Activated naive CD8-positive, alpha-beta T cell treated with anti-CD3 and anti-CD28 coated beads, Interleukin-2, amount 50 U/mL, for 24 hours (primary cell): ENCODE data around the gene MROH9.
"Not testable (repeated sequence)": the region's sequence is repeated elsewhere in the genome, so short reads cannot be mapped to it uniquely, and the experiment has no call there.

Source experiments
- ATAC-seq: fragments of 150-1000 bp; cut with Tn5 transposase; one replicate; pipeline ENCODE4 v1.10.0; 2021
- DNase-seq: peaks from one replicate; pipeline ENCODE4 v3.0.0; 2021
- H3K27ac Mint-ChIP-seq: one replicate; pipeline ENCODE4 v1.8.0; 2021; ENCODE audit warnings: mild to moderate bottlenecking, mixed read lengths
- H3K27me3 Mint-ChIP-seq: one replicate; pipeline ENCODE4 v1.8.0; 2021; ENCODE audit warnings: mixed read lengths
- H3K36me3 Mint-ChIP-seq: one replicate; pipeline ENCODE4 v1.8.0; 2021; ENCODE audit warnings: low read depth, mixed read lengths
- H3K4me1 Mint-ChIP-seq: one replicate; pipeline ENCODE4 v1.8.0; 2021; ENCODE audit warnings: mixed read lengths
- H3K4me3 Mint-ChIP-seq: one replicate; pipeline ENCODE4 v1.8.0; 2021; ENCODE audit warnings: mild to moderate bottlenecking, moderate library complexity, mixed read lengths
- H3K9me3 Mint-ChIP-seq: one replicate; pipeline ENCODE4 v1.8.0; 2021; ENCODE audit warnings: mixed read lengths

Gene MROH9

DNA sequence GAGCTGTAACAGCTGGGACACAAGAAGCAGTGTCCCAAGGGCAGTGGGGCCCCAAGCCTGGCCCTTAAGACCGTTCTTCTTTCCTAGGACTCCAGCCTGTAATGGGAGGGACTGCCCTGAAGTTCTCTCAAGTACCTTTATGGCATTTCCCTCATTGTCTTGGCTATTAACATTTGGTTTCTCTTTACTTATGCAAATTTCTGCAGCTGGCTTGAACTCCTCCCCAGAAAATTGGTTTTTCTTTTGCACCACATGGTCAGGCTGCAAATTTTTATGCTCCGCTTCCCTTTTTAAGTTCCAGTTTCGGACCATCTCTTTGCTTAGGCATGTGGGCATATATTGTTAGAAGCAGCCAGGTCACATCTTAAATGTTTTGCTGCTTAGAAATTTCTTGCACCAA, 3.1 kb upstream of the MROH9 start:
- H3K9me3 Mint-ChIP-seq: no peaks in the 10 kb centered on the region
- no peak overlapping the region for H3K4me3 Mint-ChIP-seq
- ATAC-seq (no peak), DNase-seq (no peak)
- H3K27ac Mint-ChIP-seq: no peak overlapping the region
- H3K4me1 Mint-ChIP-seq: peaks cover 2% of the 10 kb centered on the region
- H3K36me3 Mint-ChIP-seq: no peaks in the 10 kb centered on the region
- no peaks in the 10 kb centered on the region for H3K27me3 Mint-ChIP-seq

DNA sequence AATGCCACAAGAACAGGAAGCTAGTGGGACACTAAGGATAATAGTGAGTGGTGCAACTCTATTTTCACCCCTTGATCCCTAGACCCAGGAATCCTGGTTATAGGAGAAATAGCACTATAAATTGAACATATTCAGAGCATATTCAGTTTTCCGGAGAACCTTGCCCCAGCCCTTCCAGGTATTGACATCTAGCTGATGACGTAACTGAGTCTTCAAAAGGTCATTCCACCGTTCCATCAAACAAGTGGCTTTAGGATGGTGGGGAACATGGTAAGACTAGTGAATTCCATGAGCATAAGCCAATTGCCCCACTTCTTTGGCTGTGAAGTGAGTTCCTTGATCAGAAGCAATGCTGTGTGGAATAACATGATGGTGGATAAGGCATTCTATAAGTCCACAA, 2.9 kb downstream of the MROH9 start:
- Mint-ChIP-seq H3K27ac (no peak overlapping the region), H3K36me3 (no peaks in the 10 kb centered on the region), H3K4me3 (no peak overlapping the region), H3K9me3 (no peaks in the 10 kb centered on the region), H3K4me1 (no peaks in the 10 kb centered on the region), H3K27me3 (peaks cover 7% of the 10 kb centered on the region)
- no peak for DNase-seq
- ATAC-seq: no peak

DNA sequence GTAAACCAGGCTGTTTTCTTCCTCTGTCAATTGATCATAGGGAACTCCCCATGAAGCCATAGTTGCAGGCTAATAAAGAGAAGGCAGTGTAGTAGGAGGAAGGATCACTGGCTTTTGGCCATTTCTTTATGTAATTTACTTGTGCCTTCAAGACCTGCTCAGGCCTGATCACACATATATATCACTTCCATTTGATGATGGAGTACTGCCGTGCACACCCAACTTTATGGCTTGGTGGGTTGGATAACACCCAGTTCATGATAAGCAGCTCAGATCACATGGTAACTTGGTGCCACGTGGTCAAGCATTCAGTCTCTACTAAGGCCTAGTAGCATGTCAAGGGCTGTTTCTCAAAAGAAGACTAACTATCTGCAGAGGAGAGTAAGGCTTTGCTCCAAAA, 4.1 kb downstream of the MROH9 start:
- Mint-ChIP-seq H3K4me3 (no peak overlapping the region), H3K9me3 (no peaks in the 10 kb centered on the region)

DNA sequence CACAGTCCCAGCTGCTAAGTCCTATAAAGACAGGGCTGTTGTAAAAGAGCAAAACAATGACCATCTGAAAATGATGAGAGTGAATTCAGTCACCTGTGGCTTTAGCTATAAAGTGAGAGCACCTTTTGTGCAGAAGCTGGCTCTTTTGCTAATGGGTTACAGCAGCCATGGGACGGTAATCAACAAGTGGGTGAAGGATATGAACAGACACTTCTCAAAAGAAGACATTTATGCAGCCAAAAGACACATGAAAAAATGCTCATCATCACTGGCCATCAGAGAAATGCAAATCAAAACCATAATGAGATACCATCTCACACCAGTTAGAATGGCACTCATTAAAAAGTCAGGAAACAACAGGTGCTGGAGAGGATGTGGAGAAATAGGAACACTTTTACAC, 16.4 kb downstream of the MROH9 start:
- H3K9me3 Mint-ChIP-seq, H3K36me3 Mint-ChIP-seq: not testable (repeated sequence)

More for the DNA sequence above, 4.1 kb downstream of the MROH9 start:
- Mint-ChIP-seq H3K27me3 (peaks cover 9% of the 10 kb centered on the region), H3K36me3 (no peaks in the 10 kb centered on the region), H3K4me1 (no peaks in the 10 kb centered on the region), H3K27ac (no peak overlapping the region)
- DNase-seq (no peak), ATAC-seq (no peak)

DNA sequence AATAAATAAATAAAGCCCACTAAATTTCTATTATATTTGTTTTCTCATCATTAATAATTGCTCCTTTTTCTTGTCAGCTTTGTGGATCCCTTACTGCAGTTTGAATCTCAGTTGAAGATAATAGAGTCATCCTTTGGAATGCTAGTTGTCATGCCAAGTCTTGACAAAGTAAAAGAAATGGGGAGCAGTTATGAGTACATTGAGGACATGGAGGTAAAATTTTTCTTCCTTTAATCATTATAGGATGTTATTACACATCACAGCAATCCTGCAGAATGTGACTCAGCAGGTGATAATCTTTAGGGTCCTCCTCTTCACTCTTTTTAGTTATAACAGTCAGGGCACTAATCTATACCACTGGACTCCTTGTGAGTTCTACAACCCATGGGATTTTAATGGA, 24.1 kb downstream of the MROH9 start:
- Mint-ChIP-seq H3K4me1 (no peaks in the 10 kb centered on the region), H3K27ac (no peak overlapping the region), H3K27me3 (peaks cover 6% of the 10 kb centered on the region), H3K36me3 (no peaks in the 10 kb centered on the region), H3K4me3 (no peak overlapping the region), H3K9me3 (no peaks in the 10 kb centered on the region)
- ATAC-seq (no peak), DNase-seq (no peak)

More for the DNA sequence above, 16.4 kb downstream of the MROH9 start:
- H3K27ac Mint-ChIP-seq, H3K4me3 Mint-ChIP-seq, H3K27me3 Mint-ChIP-seq, H3K4me1 Mint-ChIP-seq, DNase-seq, ATAC-seq: not testable (repeated sequence)

DNA sequence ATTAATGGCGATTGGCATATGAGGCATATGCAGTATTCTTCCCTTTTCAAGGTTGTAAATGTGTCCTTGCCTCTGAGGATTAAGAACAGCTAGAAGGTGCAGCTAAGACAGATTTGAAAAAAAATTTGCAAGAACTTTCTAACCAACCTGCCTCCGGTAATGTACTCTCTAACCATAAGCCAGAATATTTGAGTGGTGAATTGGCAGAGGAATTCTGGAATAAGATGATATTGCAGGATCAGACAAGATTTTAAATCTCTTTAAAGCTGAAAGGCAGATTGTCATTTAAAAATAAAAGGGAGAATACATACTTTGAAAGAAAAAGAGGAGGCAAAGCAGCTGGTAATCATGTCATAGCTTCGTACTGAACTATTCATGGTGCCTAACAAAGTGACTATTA, 29.2 kb downstream of the MROH9 start:
- H3K9me3 Mint-ChIP-seq: no peaks in the 10 kb centered on the region
- DNase-seq (no peak), ATAC-seq (no peak)
- H3K4me3 Mint-ChIP-seq: no peak overlapping the region
- H3K27me3 Mint-ChIP-seq: peaks cover 6% of the 10 kb centered on the region
- no peaks in the 10 kb centered on the region for H3K4me1 Mint-ChIP-seq
- no peaks in the 10 kb centered on the region for H3K36me3 Mint-ChIP-seq
- H3K27ac Mint-ChIP-seq: no peak overlapping the region

DNA sequence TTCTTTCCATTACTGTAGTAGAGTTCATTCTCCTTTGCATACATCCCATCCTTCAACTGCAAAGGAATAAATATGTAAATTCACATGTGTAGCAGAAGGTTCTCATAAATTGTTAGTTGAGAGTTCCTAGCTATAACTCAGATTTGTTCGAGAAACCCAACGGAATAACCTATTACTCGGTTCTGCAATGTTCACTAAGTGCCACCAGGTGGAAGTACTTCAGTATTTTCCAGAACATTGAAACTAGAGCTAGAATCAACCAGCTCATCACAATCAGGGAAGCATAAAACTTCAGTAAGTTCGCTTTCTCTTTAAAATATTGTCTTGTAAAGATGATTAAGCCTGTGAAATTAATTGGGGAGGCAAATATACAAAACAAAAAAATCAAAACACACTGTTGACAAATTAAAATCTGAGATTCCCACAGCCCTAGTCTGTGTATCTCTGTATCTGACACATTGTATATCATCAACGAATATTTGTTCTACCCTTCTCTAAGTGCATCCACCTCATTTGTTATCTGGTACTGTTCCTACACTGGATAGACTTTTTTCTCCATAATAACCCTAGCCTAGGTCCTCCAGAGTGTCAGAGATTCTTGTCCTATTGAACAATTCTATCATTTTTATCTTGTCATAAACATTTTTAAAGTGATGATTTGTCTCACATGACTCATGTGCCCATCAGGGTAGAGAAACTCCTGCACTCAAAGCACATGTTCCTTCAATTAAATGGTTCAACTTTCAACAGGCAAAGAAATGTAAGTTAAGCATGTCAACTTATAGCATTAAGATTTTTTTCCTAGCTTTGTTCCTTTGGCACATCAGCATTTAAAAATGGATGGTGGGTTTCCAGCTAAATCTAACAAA, 31.9 kb downstream of the MROH9 start:
- H3K9me3 Mint-ChIP-seq: no peaks in the 10 kb centered on the region
- DNase-seq: no peak
- no peak for ATAC-seq
- no peaks in the 10 kb centered on the region for H3K36me3 Mint-ChIP-seq
- no peaks in the 10 kb centered on the region for H3K4me1 Mint-ChIP-seq
- H3K27ac Mint-ChIP-seq: no peak overlapping the region
- no peak overlapping the region for H3K4me3 Mint-ChIP-seq
- H3K27me3 Mint-ChIP-seq: peaks cover 6% of the 10 kb centered on the region

DNA sequence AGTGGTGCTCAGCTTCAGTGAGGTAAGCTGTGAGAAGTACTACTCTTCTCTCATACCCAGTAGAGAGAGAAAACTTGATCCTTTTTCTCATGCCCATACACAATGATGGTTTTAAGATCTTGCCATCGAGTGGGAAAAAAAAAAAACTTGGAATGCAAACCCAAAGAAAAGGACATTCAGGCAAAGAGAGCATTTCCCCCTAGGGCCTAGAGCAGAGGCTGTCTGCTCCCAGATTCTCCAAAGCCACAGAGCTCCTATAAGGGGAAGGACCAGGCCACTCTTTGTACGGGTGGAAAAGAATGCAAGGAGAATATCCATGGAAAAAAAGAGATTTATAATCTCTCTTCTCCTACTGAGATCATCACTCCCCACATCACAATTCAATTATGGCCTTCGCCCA, 34.9 kb downstream of the MROH9 start:
- ATAC-seq: no peak
- Mint-ChIP-seq H3K27ac (no peak overlapping the region), H3K9me3 (no peaks in the 10 kb centered on the region), H3K27me3 (peaks cover 3% of the 10 kb centered on the region), H3K4me3 (no peak overlapping the region), H3K4me1 (no peaks in the 10 kb centered on the region), H3K36me3 (no peaks in the 10 kb centered on the region)
- DNase-seq: no peak

DNA sequence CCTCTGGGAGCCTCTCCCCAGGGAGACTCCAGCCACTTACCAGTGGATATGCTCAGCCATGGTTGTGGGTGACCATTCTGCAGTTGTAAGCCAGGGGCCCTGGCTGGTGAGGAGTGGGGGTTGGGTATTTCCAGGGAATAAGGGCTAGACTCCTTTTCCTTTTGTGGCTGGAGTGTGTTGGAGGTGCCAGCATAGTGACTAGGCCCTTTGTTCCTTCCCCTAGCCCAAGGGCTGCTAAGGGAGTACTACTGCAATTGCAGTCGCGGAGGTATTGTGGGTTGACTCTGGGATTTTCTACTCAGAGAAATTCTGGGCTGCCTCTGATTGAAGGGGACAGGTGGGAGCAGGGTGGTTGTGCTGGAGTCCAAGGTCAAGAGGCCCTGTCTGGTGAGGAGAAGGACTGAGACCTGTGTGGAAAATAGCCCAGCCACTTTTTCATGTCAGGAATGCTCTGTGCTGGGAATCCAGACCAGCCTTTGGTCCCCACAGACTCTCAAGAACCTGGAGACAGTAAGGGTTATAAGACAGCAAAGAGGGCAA, 43.1 kb downstream of the MROH9 start:
- Mint-ChIP-seq H3K27me3 (peaks cover 5% of the 10 kb centered on the region), H3K36me3 (no peaks in the 10 kb centered on the region), H3K4me3 (no peak overlapping the region), H3K4me1 (no peaks in the 10 kb centered on the region), H3K27ac (no peak overlapping the region), H3K9me3 (peaks cover 15% of the 10 kb centered on the region)
- ATAC-seq (no peak), DNase-seq (no peak)

DNA sequence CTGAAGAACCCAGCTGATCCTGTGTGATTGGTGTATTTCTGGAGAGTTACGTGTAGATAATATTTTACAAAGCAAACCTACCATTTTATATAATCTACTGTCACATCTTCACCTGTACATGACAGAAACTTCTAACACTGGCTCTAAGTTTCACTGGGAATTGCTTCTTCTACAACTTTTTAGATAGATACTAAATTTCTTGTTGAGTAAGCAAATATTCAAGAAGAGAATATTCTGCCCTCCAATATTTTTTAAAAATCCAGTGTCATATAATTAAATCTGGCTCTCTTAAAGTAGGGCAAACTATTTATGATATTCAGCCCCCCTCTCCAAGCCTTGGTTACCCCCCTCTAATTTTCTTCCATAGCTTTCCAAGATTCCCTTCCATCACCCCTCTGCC, 50.1 kb downstream of the MROH9 start:
- H3K27ac Mint-ChIP-seq: no peak overlapping the region
- no peaks in the 10 kb centered on the region for H3K4me1 Mint-ChIP-seq
- H3K4me3 Mint-ChIP-seq: no peak overlapping the region
- peaks cover 2% of the 10 kb centered on the region for H3K27me3 Mint-ChIP-seq
- DNase-seq: no peak
- no peaks in the 10 kb centered on the region for H3K36me3 Mint-ChIP-seq
- ATAC-seq: no peak
- H3K9me3 Mint-ChIP-seq: no peaks in the 10 kb centered on the region

DNA sequence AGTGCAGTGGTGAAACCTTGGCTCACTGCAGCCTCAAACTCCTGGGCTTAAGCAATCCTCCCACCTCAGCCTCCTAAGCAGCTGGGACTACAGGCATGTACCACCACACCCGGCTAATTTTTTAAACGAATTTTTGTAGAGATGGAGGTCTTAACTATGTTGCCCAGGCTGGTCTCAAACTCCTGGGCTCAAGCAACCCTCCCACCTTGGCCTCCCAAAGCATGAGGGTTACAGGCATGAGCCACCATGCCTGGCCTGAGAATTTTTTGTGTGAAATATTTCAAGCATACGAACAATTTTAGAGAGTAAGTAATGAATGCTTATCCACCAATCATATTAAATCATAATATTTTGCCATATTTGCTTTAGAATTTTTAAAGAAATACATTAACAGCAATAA, 51.6 kb downstream of the MROH9 start:
- no peaks in the 10 kb centered on the region for H3K9me3 Mint-ChIP-seq
- H3K4me1 Mint-ChIP-seq: no peaks in the 10 kb centered on the region
- DNase-seq: no peak
- no peak overlapping the region for H3K4me3 Mint-ChIP-seq
- H3K27ac Mint-ChIP-seq: no peak overlapping the region
- no peaks in the 10 kb centered on the region for H3K36me3 Mint-ChIP-seq
- no peaks in the 10 kb centered on the region for H3K27me3 Mint-ChIP-seq
- ATAC-seq: no peak

DNA sequence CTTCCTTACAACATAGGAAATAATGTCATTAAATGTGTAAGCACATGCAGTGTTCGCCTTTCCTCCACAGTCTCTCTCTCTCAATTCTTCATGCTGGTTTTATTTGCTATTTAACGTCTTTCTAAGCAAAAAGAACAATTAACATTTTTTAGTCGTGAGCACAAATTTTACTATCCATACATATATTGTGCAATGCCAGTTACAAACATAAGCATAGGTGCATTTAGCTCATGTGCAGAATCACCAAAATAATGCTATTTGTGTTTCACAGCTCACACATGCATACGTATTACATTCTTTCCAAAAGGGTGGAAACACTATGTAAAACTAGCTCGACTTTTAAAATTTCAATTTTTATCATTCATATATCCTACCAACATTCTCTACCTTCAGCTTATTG, 52.1 kb downstream of the MROH9 start:
- ATAC-seq: no peak
- no peaks in the 10 kb centered on the region for H3K9me3 Mint-ChIP-seq
- no peaks in the 10 kb centered on the region for H3K4me1 Mint-ChIP-seq
- H3K27me3 Mint-ChIP-seq: no peaks in the 10 kb centered on the region
- no peak for DNase-seq
- no peak overlapping the region for H3K27ac Mint-ChIP-seq
- no peak overlapping the region for H3K4me3 Mint-ChIP-seq
- H3K36me3 Mint-ChIP-seq: no peaks in the 10 kb centered on the region

DNA sequence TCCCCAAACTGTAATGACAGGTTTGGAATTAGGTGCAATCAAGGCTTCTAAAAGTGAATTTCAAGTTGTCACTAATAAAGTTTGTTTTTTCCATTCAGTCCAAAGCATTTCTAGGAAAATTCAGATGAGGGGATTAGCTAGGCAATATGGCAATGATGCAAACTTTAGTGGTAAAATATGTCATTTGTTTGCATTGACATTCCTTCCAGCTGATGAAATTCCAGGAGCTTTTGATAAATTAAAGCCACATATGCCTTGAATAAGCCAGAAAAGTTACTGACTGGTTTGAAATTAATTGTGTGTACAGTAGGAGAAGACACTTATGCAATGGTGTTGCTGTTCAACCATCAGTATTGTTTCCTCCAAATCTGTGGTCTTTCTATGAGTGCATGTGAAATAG, 57.8 kb downstream of the MROH9 start:
- no peak for ATAC-seq
- H3K9me3 Mint-ChIP-seq: no peaks in the 10 kb centered on the region
- no peak overlapping the region for H3K27ac Mint-ChIP-seq
- no peak overlapping the region for H3K4me3 Mint-ChIP-seq
- H3K27me3 Mint-ChIP-seq: no peaks in the 10 kb centered on the region
- H3K4me1 Mint-ChIP-seq: no peaks in the 10 kb centered on the region
- DNase-seq: no peak
- H3K36me3 Mint-ChIP-seq: no peaks in the 10 kb centered on the region

DNA sequence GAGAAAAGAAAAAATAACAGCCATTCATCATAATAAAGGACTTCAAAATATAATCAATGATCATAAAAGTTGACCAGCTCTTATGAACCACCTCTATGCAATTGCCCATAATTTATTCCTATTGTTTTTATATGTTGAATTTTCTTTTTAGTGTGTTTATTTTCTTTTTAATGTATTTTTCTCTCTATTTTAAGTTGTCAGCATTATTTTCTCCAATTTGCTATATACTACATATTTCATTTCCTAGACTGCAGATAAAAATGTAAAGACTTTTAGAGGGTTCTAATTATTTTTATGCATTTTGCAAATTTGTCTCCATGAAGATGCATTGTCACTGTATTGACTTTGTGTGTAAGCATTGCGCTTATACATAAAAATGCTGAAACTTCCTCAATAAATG, 58.4 kb downstream of the MROH9 start:
- no peak overlapping the region for H3K4me3 Mint-ChIP-seq
- H3K27me3 Mint-ChIP-seq: no peaks in the 10 kb centered on the region
- no peak overlapping the region for H3K27ac Mint-ChIP-seq
- H3K4me1 Mint-ChIP-seq: no peaks in the 10 kb centered on the region
- no peaks in the 10 kb centered on the region for H3K36me3 Mint-ChIP-seq
- H3K9me3 Mint-ChIP-seq: no peaks in the 10 kb centered on the region
- ATAC-seq (no peak), DNase-seq (no peak)

DNA sequence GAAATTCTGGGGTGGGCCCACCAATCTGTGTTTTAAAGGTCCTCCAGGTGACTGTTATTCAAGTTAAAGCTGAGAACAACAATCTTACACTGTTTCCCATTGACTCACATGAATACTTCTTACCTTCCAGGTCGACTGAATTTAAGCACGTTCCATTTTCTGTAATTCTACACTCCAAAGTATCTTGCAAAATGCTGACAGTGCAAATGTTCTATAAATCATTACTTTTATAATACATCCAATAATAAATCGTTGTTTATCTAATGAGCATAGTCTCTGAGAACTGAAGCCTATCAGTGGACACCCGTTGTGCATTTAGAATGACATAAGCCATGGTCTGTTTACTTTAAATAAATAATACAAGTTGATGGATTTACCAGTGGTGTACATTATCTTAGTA, 79.5 kb downstream of the MROH9 start:
- H3K27me3 Mint-ChIP-seq: peaks cover 22% of the 10 kb centered on the region
- no peaks in the 10 kb centered on the region for H3K36me3 Mint-ChIP-seq
- H3K9me3 Mint-ChIP-seq: peaks cover 11% of the 10 kb centered on the region
- no peak for ATAC-seq
- no peak for DNase-seq
- no peak overlapping the region for H3K27ac Mint-ChIP-seq
- no peaks in the 10 kb centered on the region for H3K4me1 Mint-ChIP-seq
- H3K4me3 Mint-ChIP-seq: no peak overlapping the region
